Measurements from ENCODE around the gene HSPB1.
"Not testable (repeated sequence)": the region's sequence is repeated elsewhere in the genome, so short reads cannot be mapped to it uniquely, and the experiment has no call there.

The HSPB1 gene

GRCh38 chr7:76335417-76335816 lies 32.9 kb downstream of the HSPB1 start:
- DNase-seq = not testable (repeated sequence)

- DNase-seq = no peak
These were observed 33.6 kb downstream of the HSPB1 start for GRCh38 chr7:76336094-76336493.

GRCh38 chr7:76337147-76337546 lies 34.7 kb downstream of the HSPB1 start:
- DNase-seq = peak; percentile 40 to 81

- no peak for DNase-seq
These were observed 36.0 kb downstream of the HSPB1 start for GRCh38 chr7:76338298-76339084.

GRCh38 chr7:76340617-76341131 lies 38.2 kb downstream of the HSPB1 start:
- DNase-seq = no peak

GRCh38 chr7:76342222-76342621 lies 39.7 kb downstream of the HSPB1 start:
- DNase-seq = no peak

GRCh38 chr7:76343294-76343930 lies 40.9 kb downstream of the HSPB1 start:
- no peak for DNase-seq

GRCh38 chr7:76343931-76344321 lies 41.5 kb downstream of the HSPB1 start:
- DNase-seq = no peak

- no peak for DNase-seq
These were observed 43.6 kb downstream of the HSPB1 start for GRCh38 chr7:76346097-76346496.

GRCh38 chr7:76346778-76347177 lies 44.3 kb downstream of the HSPB1 start:
- no peak for DNase-seq

GRCh38 chr7:76347710-76348109 lies 45.2 kb downstream of the HSPB1 start:
- no peak for DNase-seq

GRCh38 chr7:76349313-76349885 lies 46.9 kb downstream of the HSPB1 start:
- DNase-seq = no peak

GRCh38 chr7:76351372-76351771 lies 48.9 kb downstream of the HSPB1 start:
- DNase-seq = no peak

GRCh38 chr7:76352193-76352592 lies 49.7 kb downstream of the HSPB1 start:
- DNase-seq = peak in 1 of 2 experiments; percentile 14

- DNase-seq = no peak
These were observed 51.3 kb downstream of the HSPB1 start for GRCh38 chr7:76353744-76354143.

All from NCI-H524 (cell line).